Central memory CD8-positive, alpha-beta T cell (primary cell): ENCODE results near the gene POLL.

Source experiments
- ATAC-seq: fragments of 150-1000 bp; cut with Tn5 transposase; replicated peaks from 2 replicates; pipeline ENCODE4 v1.10.0; 2022; ENCODE audit warnings: mild to moderate bottlenecking, moderate FRiP score, moderate number of reproducible peaks; ENCODE audit not compliant: poor library complexity, severe bottlenecking; ENCODE audit errors: extremely low read depth
- DNase-seq, 2 donors: peaks; one replicate each; pipeline ENCODE4 v3.0.0; 2021; ENCODE audit warnings: low spot score in 2 of 2
- H3K27ac Mint-ChIP-seq: one replicate; pipeline ENCODE4 v1.8.0; 2022; ENCODE audit warnings: low read depth, mild to moderate bottlenecking, moderate library complexity, mixed read lengths
- H3K27me3 Mint-ChIP-seq: one replicate; pipeline ENCODE4 v1.8.0; 2022; ENCODE audit warnings: mixed read lengths
- H3K36me3 Mint-ChIP-seq: one replicate; pipeline ENCODE4 v1.8.0; 2022; ENCODE audit warnings: mild to moderate bottlenecking, moderate library complexity, mixed read lengths; ENCODE audit not compliant: insufficient read depth
- H3K4me1 Mint-ChIP-seq: one replicate; pipeline ENCODE4 v1.8.0; 2022; ENCODE audit warnings: mixed read lengths
- H3K4me3 Mint-ChIP-seq: one replicate; pipeline ENCODE4 v1.8.0; 2022; ENCODE audit warnings: mild to moderate bottlenecking, moderate library complexity, mixed read lengths
- H3K9me3 Mint-ChIP-seq: one replicate; pipeline ENCODE4 v1.8.0; 2022; ENCODE audit warnings: mixed read lengths

POLL gene

GRCh38 chr10:101617102-101617823, 29.2 kb upstream of the POLL start:
- DNase-seq (no peak), ATAC-seq (no peak)
- H3K4me3 Mint-ChIP-seq = no peak overlapping the region
- H3K27me3 Mint-ChIP-seq = no peaks in the 10 kb centered on the region
- no peaks in the 10 kb centered on the region for H3K9me3 Mint-ChIP-seq
- peaks cover 32% of the 10 kb centered on the region for H3K36me3 Mint-ChIP-seq
- H3K4me1 Mint-ChIP-seq = peaks cover 19% of the 10 kb centered on the region
- peak overlapping the region; percentile 66 for H3K27ac Mint-ChIP-seq

GRCh38 chr10:101616415-101617101, 28.5 kb upstream of the POLL start:
- H3K4me1 Mint-ChIP-seq = peaks cover 22% of the 10 kb centered on the region
- peaks cover 27% of the 10 kb centered on the region for H3K36me3 Mint-ChIP-seq

GRCh38 chr10:101615525-101616116, 27.6 kb upstream of the POLL start:
- Mint-ChIP-seq H3K27ac (peak overlapping the region; percentile 57), H3K36me3 (peaks cover 22% of the 10 kb centered on the region), H3K27me3 (no peaks in the 10 kb centered on the region), H3K4me3 (no peak overlapping the region), H3K9me3 (no peaks in the 10 kb centered on the region), H3K4me1 (peaks cover 28% of the 10 kb centered on the region)
- DNase-seq (no peak), ATAC-seq (no peak)

More at GRCh38 chr10:101616415-101617101, 28.5 kb upstream of the POLL start:
- no peaks in the 10 kb centered on the region for H3K9me3 Mint-ChIP-seq
- ATAC-seq (no peak), DNase-seq (no peak)
- H3K27me3 Mint-ChIP-seq = no peaks in the 10 kb centered on the region
- no peak overlapping the region for H3K4me3 Mint-ChIP-seq
- no peak overlapping the region for H3K27ac Mint-ChIP-seq

GRCh38 chr10:101614663-101615524, 26.8 kb upstream of the POLL start:
- ATAC-seq (no peak), DNase-seq (no peak)
- no peak overlapping the region for H3K4me3 Mint-ChIP-seq
- H3K27ac Mint-ChIP-seq = peak overlapping the region; percentile 57
- no peaks in the 10 kb centered on the region for H3K9me3 Mint-ChIP-seq
- H3K4me1 Mint-ChIP-seq = peaks cover 28% of the 10 kb centered on the region
- H3K36me3 Mint-ChIP-seq = peaks cover 19% of the 10 kb centered on the region
- no peaks in the 10 kb centered on the region for H3K27me3 Mint-ChIP-seq

GRCh38 chr10:101613646-101614045, 25.6 kb upstream of the POLL start:
- Mint-ChIP-seq H3K27ac (peak overlapping the region; percentile 61), H3K4me1 (peaks cover 28% of the 10 kb centered on the region), H3K36me3 (peaks cover 18% of the 10 kb centered on the region), H3K9me3 (no peaks in the 10 kb centered on the region), H3K4me3 (no peak overlapping the region), H3K27me3 (no peaks in the 10 kb centered on the region)
- DNase-seq (no peak), ATAC-seq (no peak)

GRCh38 chr10:101612872-101613271, 24.8 kb upstream of the POLL start:
- peaks cover 20% of the 10 kb centered on the region for H3K36me3 Mint-ChIP-seq
- no peaks in the 10 kb centered on the region for H3K9me3 Mint-ChIP-seq
- no peak overlapping the region for H3K4me3 Mint-ChIP-seq
- no peak overlapping the region for H3K27ac Mint-ChIP-seq
- DNase-seq (no peak), ATAC-seq (no peak)
- no peaks in the 10 kb centered on the region for H3K27me3 Mint-ChIP-seq
- peaks cover 24% of the 10 kb centered on the region for H3K4me1 Mint-ChIP-seq

- Mint-ChIP-seq H3K4me3 (no peak overlapping the region), H3K36me3 (peaks cover 17% of the 10 kb centered on the region), H3K9me3 (no peaks in the 10 kb centered on the region), H3K27me3 (no peaks in the 10 kb centered on the region), H3K27ac (peak overlapping the region; percentile 86), H3K4me1 (peaks cover 17% of the 10 kb centered on the region)
- no peak for ATAC-seq
- no peak for DNase-seq
Measured at GRCh38 chr10:101612086-101612485, 24.0 kb upstream of the POLL start.

GRCh38 chr10:101611096-101611905, 23.2 kb upstream of the POLL start:
- DNase-seq = no peak
- H3K9me3 Mint-ChIP-seq = no peaks in the 10 kb centered on the region
- H3K27me3 Mint-ChIP-seq = no peaks in the 10 kb centered on the region
- no peak overlapping the region for H3K4me3 Mint-ChIP-seq
- peak overlapping the region; percentile 86 for H3K27ac Mint-ChIP-seq
- peaks cover 19% of the 10 kb centered on the region for H3K36me3 Mint-ChIP-seq
- H3K4me1 Mint-ChIP-seq = peaks cover 16% of the 10 kb centered on the region
- ATAC-seq = no peak

GRCh38 chr10:101609481-101609880, 21.4 kb upstream of the POLL start:
- no peak overlapping the region for H3K4me3 Mint-ChIP-seq
- no peak overlapping the region for H3K27ac Mint-ChIP-seq
- peaks cover 22% of the 10 kb centered on the region for H3K36me3 Mint-ChIP-seq
- ATAC-seq (no peak), DNase-seq (no peak)
- H3K4me1 Mint-ChIP-seq = peaks cover 10% of the 10 kb centered on the region
- H3K9me3 Mint-ChIP-seq = no peaks in the 10 kb centered on the region
- H3K27me3 Mint-ChIP-seq = no peaks in the 10 kb centered on the region

- Mint-ChIP-seq H3K27me3 (no peaks in the 10 kb centered on the region), H3K4me1 (peaks cover 10% of the 10 kb centered on the region), H3K36me3 (peaks cover 25% of the 10 kb centered on the region), H3K9me3 (no peaks in the 10 kb centered on the region), H3K4me3 (no peak overlapping the region), H3K27ac (peak overlapping the region; percentile 10)
- ATAC-seq = no peak
- DNase-seq = no peak
Measured at GRCh38 chr10:101607124-101607523, 19.1 kb upstream of the POLL start.

GRCh38 chr10:101602761-101603398, 14.8 kb upstream of the POLL start:
- H3K9me3 Mint-ChIP-seq = no peaks in the 10 kb centered on the region
- no peak overlapping the region for H3K27ac Mint-ChIP-seq
- H3K27me3 Mint-ChIP-seq = no peaks in the 10 kb centered on the region
- H3K4me1 Mint-ChIP-seq = no peaks in the 10 kb centered on the region
- ATAC-seq = no peak
- peaks cover 13% of the 10 kb centered on the region for H3K36me3 Mint-ChIP-seq
- H3K4me3 Mint-ChIP-seq = no peak overlapping the region
- peak; percentile 30 to 37 for DNase-seq
